ENCODE measurements around the gene ARHGAP45. TPM values are rescaled to one million over a fixed set of nuclear protein-coding genes. Genes with fewer than 3 reads are reported as not detected.

The ARHGAP45 gene
- total and polyA plus RNA-seq, 4 donors: 7.4 to 38.6 (median 18.5) TPM

- no peak overlapping the region for H3K27ac ChIP-seq (ENCODE audit: low read depth in 1 of 2, low read length in 2 of 2)
- no peaks in the 10 kb centered on the region for H3K9me3 ChIP-seq (ENCODE audit: control insufficient read depth, low read length)
- no peaks in the 10 kb centered on the region for H3K4me1 ChIP-seq (ENCODE audit: control insufficient read depth in 1 of 2, insufficient read depth in 2 of 2, low read length in 2 of 2)
- no peaks in the 10 kb centered on the region for H3K27me3 ChIP-seq (ENCODE audit: control insufficient read depth in 1 of 2, insufficient read depth in 2 of 2, low read length in 1 of 2)
- intact Hi-C loops (cut with DNase I): no loop called here
- no peak overlapping the region for H3K4me3 ChIP-seq (ENCODE audit: low read length in 2 of 2)
- peak; percentile 57 to 73 for DNase-seq
- no peak for ATAC-seq (ENCODE audit: low FRiP score)
- H3K36me3 ChIP-seq (ENCODE audit: control insufficient read depth in 1 of 2, insufficient read depth in 2 of 2, low read length in 1 of 2): no peaks in the 10 kb centered on the region
- WGBS, 2 donors: 37 to 40% methylated on average over 16 to 17 of the region's 17 CpGs
Observed at GRCh38 chr19:1066251-1066747, 668 bp upstream of the ARHGAP45 start.

- intact Hi-C loops (cut with DNase I): no loop called here
- no peaks in the 10 kb centered on the region for H3K9me3 ChIP-seq (ENCODE audit: control insufficient read depth, low read length)
- peak overlapping the region in 1 of 2 donors; percentile 15 for H3K4me3 ChIP-seq (ENCODE audit: low read length in 2 of 2)
- no peaks in the 10 kb centered on the region for H3K4me1 ChIP-seq (ENCODE audit: control insufficient read depth in 1 of 2, insufficient read depth in 2 of 2, low read length in 2 of 2)
- H3K36me3 ChIP-seq (ENCODE audit: control insufficient read depth in 1 of 2, insufficient read depth in 2 of 2, low read length in 1 of 2): no peaks in the 10 kb centered on the region
- 4 to 5% methylated on average over 33 to 38 of the region's 38 CpGs for WGBS, 2 donors
- DNase-seq: peak; percentile 53 to 77
- no peak for ATAC-seq (ENCODE audit: low FRiP score)
- H3K27ac ChIP-seq (ENCODE audit: low read depth in 1 of 2, low read length in 2 of 2): no peak overlapping the region
- no peaks in the 10 kb centered on the region for H3K27me3 ChIP-seq (ENCODE audit: control insufficient read depth in 1 of 2, insufficient read depth in 2 of 2, low read length in 1 of 2)
Observed at GRCh38 chr19:1067341-1067957, 482 bp downstream of the ARHGAP45 start.

- Histone ChIP-seq H3K36me3 (ENCODE audit: control insufficient read depth in 1 of 2, insufficient read depth in 2 of 2, low read length in 1 of 2) (no peaks in the 10 kb centered on the region), H3K27me3 (ENCODE audit: control insufficient read depth in 1 of 2, insufficient read depth in 2 of 2, low read length in 1 of 2) (no peaks in the 10 kb centered on the region), H3K4me3 (ENCODE audit: low read length in 2 of 2) (no peak overlapping the region), H3K4me1 (ENCODE audit: control insufficient read depth in 1 of 2, insufficient read depth in 2 of 2, low read length in 2 of 2) (no peaks in the 10 kb centered on the region), H3K27ac (ENCODE audit: low read depth in 1 of 2, low read length in 2 of 2) (no peak overlapping the region), H3K9me3 (ENCODE audit: control insufficient read depth, low read length) (no peaks in the 10 kb centered on the region)
- peak; percentile 4 for ATAC-seq (ENCODE audit: low FRiP score)
- 72 to 76% methylated on average over 45 of the region's 45 CpGs for WGBS, 2 donors
- DNase-seq: peak; percentile 76 to 85
- intact Hi-C loops (cut with DNase I): no loop called here
Observed at GRCh38 chr19:1068009-1069001, 1.3 kb downstream of the ARHGAP45 start.

- H3K27me3 ChIP-seq (ENCODE audit: control insufficient read depth in 1 of 2, insufficient read depth in 2 of 2, low read length in 1 of 2): no peaks in the 10 kb centered on the region
- no peak overlapping the region for H3K27ac ChIP-seq (ENCODE audit: low read depth in 1 of 2, low read length in 2 of 2)
- peak; percentile 83 to 91 for DNase-seq
- intact Hi-C loops (cut with DNase I): no loop called here
- no peaks in the 10 kb centered on the region for H3K4me1 ChIP-seq (ENCODE audit: control insufficient read depth in 1 of 2, insufficient read depth in 2 of 2, low read length in 2 of 2)
- ATAC-seq (ENCODE audit: low FRiP score): peak; percentile 34
- no peaks in the 10 kb centered on the region for H3K36me3 ChIP-seq (ENCODE audit: control insufficient read depth in 1 of 2, insufficient read depth in 2 of 2, low read length in 1 of 2)
- H3K9me3 ChIP-seq (ENCODE audit: control insufficient read depth, low read length): no peaks in the 10 kb centered on the region
- 46 to 49% methylated on average over 25 of the region's 25 CpGs for WGBS, 2 donors
- no peak overlapping the region for H3K4me3 ChIP-seq (ENCODE audit: low read length in 2 of 2)
Observed at GRCh38 chr19:1069009-1069779, 2.2 kb downstream of the ARHGAP45 start.

- 7 to 12% methylated on average over 21 of the region's 21 CpGs for WGBS, 2 donors
- Histone ChIP-seq H3K4me1 (ENCODE audit: control insufficient read depth in 1 of 2, insufficient read depth in 2 of 2, low read length in 2 of 2) (no peaks in the 10 kb centered on the region), H3K9me3 (ENCODE audit: control insufficient read depth, low read length) (no peaks in the 10 kb centered on the region), H3K4me3 (ENCODE audit: low read length in 2 of 2) (no peak overlapping the region), H3K27ac (ENCODE audit: low read depth in 1 of 2, low read length in 2 of 2) (no peak overlapping the region), H3K36me3 (ENCODE audit: control insufficient read depth in 1 of 2, insufficient read depth in 2 of 2, low read length in 1 of 2) (no peaks in the 10 kb centered on the region), H3K27me3 (ENCODE audit: control insufficient read depth in 1 of 2, insufficient read depth in 2 of 2, low read length in 1 of 2) (no peaks in the 10 kb centered on the region)
- DNase-seq (peak in 1 of 2 donors; percentile 47), ATAC-seq (ENCODE audit: low FRiP score) (no peak)
- intact Hi-C loops (cut with DNase I): no loop called here
Observed at GRCh38 chr19:1070576-1070930, 3.6 kb downstream of the ARHGAP45 start.

GRCh38 chr19:1070931-1071791 lies 4.2 kb downstream of the ARHGAP45 start:
- H3K27ac ChIP-seq (ENCODE audit: low read depth in 1 of 2, low read length in 2 of 2): no peak overlapping the region
- H3K27me3 ChIP-seq (ENCODE audit: control insufficient read depth in 1 of 2, insufficient read depth in 2 of 2, low read length in 1 of 2): no peaks in the 10 kb centered on the region
- ATAC-seq (ENCODE audit: low FRiP score) (no peak), DNase-seq (peak; percentile 53 to 81)
- H3K36me3 ChIP-seq (ENCODE audit: control insufficient read depth in 1 of 2, insufficient read depth in 2 of 2, low read length in 1 of 2): no peaks in the 10 kb centered on the region
- 4 to 6% methylated on average over 90 to 99 of the region's 99 CpGs for WGBS, 2 donors
- no peaks in the 10 kb centered on the region for H3K9me3 ChIP-seq (ENCODE audit: control insufficient read depth, low read length)
- no peaks in the 10 kb centered on the region for H3K4me1 ChIP-seq (ENCODE audit: control insufficient read depth in 1 of 2, insufficient read depth in 2 of 2, low read length in 2 of 2)
- intact Hi-C loops (cut with DNase I): no loop called here
- H3K4me3 ChIP-seq (ENCODE audit: low read length in 2 of 2): no peak overlapping the region

- Histone ChIP-seq H3K36me3 (ENCODE audit: control insufficient read depth in 1 of 2, insufficient read depth in 2 of 2, low read length in 1 of 2) (no peaks in the 10 kb centered on the region), H3K9me3 (ENCODE audit: control insufficient read depth, low read length) (no peaks in the 10 kb centered on the region), H3K27ac (ENCODE audit: low read depth in 1 of 2, low read length in 2 of 2) (no peak overlapping the region), H3K27me3 (ENCODE audit: control insufficient read depth in 1 of 2, insufficient read depth in 2 of 2, low read length in 1 of 2) (no peaks in the 10 kb centered on the region), H3K4me1 (ENCODE audit: control insufficient read depth in 1 of 2, insufficient read depth in 2 of 2, low read length in 2 of 2) (no peaks in the 10 kb centered on the region), H3K4me3 (ENCODE audit: low read length in 2 of 2) (no peak overlapping the region)
- 85 to 89% methylated on average over 11 of the region's 11 CpGs for WGBS, 2 donors
- intact Hi-C loops (cut with DNase I): no loop called here
- no peak for DNase-seq
- ATAC-seq (ENCODE audit: low FRiP score): no peak
Observed at GRCh38 chr19:1072371-1073015, 5.5 kb downstream of the ARHGAP45 start.

All from aorta (tissue), 5 donors.